GM18511 (cell line): ENCODE data around the gene LCLAT1.
"Not testable (repeated sequence)": the region's sequence is repeated elsewhere in the genome, so short reads cannot be mapped to it uniquely, and the experiment has no call there.

Experiments
- ATAC-seq: cut with Tn5 transposase; IDR thresholded peaks from one replicate; pipeline ENCODE4 v1.9.1; 2021; ENCODE audit warnings: mild to moderate bottlenecking, moderate library complexity; ENCODE audit not compliant: unreplicated experiment

Gene LCLAT1

GRCh38 chr2:30484995-30485394 is 37.9 kb downstream of the LCLAT1 start:
- ATAC-seq: no peak

DNA sequence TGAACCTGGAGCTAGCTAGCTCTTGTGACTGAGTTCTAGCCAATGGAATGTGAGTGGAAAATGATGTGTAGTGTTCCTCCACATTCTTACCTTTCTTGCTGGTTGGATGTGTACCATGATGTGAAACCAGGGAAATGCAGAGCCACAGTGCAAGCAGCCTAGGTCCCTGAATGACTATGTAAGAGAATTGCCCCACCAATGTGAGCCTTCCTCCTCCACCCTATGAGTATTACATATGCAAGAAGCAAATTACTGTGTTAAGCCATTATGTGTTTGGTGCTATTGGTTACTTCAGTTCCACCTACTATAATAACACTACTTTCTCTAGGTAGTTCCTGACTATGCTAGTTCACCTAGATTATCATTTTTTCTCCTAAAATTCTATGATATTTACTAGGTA is 39.6 kb downstream of the LCLAT1 start:
- ATAC-seq: no peak

DNA sequence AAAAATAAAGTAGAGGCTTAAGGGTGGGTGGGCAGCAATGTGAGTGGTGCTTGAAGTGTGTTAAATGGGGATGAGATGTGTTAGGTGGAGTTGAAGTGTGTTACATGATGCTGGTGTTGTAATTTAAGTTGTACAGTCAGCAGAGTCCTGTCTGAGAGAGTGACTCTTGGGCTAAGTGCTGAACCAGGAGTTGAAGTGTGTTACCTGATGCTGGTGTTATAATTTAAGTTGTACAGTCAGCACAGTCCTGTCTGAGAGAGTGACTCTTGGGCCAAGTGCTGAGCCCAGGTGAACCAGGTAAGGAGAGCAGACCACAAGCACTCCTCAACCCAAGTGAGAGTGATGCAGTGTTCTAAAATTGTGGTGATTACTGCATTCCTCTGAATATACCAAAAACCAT is 40.6 kb downstream of the LCLAT1 start:
- ATAC-seq: no peak

DNA sequence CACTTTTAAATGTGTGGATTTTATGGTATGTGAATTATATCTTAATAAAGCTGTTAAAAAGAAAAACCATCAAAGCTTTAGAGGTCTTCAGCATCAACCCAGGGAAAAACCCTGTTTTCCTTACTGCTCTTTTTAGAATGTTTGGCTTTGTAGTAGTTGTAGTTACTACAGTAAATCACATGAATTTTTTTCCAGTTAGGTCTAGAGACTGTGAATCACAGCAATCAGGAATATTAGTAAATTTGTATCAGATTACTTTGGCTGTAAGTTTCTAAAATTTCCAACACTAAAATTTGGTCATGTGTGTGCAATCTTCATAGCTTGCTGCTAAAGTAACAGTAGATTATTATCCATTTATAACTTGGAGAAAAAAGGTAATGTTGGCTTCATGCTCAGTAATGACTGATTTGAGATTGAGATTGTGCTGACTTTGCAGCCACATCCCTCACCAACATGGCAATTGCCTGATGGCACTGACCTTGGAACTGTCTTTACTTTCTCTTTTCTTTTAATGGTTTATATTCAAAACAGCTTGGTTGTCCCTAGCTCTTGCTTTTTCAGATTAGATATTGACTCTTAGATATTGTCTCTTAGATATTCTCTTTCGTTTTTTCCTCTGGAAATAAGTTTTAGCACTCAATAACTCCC is 41.1 kb downstream of the LCLAT1 start:
- no peak for ATAC-seq

DNA sequence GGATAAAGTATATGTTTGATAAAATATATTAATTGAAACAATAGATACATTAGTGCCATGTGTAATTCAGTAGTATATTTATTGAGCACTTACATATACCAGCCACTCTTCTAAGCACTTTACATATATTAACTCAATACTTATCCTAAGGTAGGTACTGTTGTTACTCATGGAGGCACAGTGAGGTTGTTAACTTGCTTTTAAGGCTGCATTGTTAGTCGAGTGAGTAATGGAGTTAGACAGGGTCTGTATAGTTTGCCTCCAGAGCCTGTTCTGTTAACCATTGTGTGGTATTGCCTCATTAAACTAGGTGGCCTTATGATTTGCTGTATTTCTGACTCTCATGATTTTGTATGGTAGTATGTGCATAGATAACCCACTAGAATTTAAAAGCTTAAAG is 44.2 kb downstream of the LCLAT1 start:
- ATAC-seq: no peak

GRCh38 chr2:30492185-30492584 is 45.1 kb downstream of the LCLAT1 start:
- no peak for ATAC-seq

DNA sequence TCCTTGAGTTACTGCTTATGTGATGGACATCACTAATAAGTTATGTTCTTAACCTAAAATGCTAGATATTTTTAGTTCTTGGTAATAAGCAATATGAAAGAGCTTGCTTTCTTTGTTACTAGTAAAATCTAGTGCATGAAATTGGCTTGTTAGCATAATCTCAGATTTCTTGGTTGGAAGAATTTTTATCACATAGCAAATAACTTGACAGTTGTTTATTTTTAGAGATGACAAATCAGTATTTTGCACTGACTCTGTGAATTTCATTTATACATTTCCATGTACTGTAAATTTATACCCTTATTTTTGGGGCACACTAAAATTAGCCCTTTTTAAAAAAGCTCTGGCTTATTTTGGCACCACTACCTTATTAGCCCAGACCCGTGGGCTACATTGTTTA is 45.6 kb downstream of the LCLAT1 start:
- no peak for ATAC-seq

DNA sequence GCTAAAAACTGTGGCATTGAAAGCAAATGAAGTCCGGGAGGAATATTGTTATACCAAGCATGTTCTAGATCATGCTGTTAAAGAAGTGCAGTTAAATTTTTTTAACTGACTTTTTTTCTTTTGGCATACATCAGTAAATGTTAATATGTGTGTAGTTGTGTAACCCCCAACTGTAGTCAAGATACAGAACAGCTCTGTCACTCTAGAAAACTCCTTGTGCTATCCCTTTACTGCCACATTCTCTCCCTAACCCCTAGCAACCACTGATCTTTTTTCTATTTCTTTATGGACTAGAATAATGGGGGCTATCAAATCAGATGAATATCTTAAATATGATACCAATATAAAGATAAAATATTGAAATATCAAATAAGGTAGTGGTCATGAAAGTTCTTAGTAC is 46.4 kb downstream of the LCLAT1 start:
- no peak for ATAC-seq

- ATAC-seq: not testable (repeated sequence)
Measured at GRCh38 chr2:30495896-30496295, 48.9 kb downstream of the LCLAT1 start.

- no peak for ATAC-seq
Measured at GRCh38 chr2:30499681-30500080, 52.6 kb downstream of the LCLAT1 start.

- ATAC-seq: no peak
Measured at GRCh38 chr2:30500699-30501098, 53.7 kb downstream of the LCLAT1 start.

DNA sequence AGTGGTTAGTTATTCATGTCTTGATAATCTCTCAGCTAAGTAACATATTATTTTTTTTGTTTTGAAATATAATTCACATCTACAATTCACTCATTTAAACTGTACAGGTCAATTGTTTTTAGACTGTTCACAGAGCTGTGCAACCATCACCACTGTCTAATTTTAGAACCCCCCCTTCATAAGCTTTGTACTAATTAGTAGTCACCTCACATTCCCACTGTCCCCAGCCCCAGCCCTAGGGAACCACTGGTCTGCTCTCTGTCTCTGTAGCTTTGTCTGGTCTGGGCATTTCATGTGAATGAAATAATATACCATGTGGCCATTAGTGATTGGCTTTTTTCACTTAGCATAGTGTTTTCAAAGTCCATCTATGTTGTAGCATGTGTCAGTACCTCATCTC is 55.3 kb downstream of the LCLAT1 start:
- ATAC-seq: no peak

GRCh38 chr2:30503007-30503694 is 56.1 kb downstream of the LCLAT1 start:
- no peak for ATAC-seq

DNA sequence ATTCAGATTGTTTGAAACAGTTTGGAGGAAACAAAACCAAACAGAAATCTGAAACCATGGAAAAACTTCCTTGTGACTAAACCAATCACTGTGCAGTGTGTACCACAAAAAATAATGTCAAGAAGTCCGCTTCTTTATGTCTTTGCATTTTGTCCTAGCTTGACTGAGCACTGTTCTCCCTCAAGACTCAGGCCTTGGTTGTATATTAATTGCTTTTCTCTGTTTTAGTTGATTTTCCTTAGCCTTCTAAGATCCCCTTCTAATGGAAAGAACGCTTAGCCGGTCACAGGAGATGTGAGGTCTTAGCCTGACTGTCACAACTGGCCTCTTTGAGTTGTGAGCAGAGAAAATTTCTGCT is 56.6 kb downstream of the LCLAT1 start:
- ATAC-seq: no peak

DNA sequence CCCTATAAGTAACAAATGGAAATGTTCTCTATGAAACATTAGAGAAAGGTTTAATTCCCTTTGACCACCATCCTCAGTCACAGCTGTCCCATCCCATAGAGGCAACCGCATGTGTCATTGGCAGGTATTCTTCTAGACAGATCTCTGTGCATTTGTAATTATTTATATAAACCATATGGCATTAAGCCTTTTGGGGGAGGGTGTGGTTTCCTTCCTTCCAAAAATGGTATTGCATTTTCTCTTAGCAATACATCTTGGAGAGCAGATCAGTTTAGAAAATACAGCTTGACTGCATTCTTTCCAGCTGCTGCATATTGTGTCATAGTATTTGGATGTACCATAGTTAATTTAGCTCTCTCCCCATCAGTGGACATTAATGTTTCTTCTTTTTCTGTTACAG is 57.7 kb downstream of the LCLAT1 start:
- no peak for ATAC-seq

- no peak for ATAC-seq
Measured at GRCh38 chr2:30505500-30506180, 58.6 kb downstream of the LCLAT1 start.

DNA sequence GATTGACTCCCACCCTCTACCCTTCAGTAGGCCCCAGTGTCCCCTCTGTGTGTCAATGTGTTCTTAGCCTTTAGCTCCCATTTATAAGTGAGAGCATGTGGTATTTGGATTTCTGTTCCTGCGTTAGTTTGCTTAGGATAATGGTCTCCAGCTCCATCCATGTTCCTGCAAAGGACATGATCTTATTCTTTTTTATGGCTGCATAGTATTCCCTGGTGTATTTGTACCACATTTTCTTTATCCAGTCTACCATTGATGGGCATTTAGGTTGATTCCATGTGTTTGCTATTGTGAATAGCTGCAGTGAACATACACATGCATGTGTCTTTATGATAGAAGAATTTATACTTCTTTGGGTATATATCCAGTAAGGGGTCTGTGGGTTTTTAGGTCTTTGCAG is 60.4 kb downstream of the LCLAT1 start:
- ATAC-seq: not testable (repeated sequence)

DNA sequence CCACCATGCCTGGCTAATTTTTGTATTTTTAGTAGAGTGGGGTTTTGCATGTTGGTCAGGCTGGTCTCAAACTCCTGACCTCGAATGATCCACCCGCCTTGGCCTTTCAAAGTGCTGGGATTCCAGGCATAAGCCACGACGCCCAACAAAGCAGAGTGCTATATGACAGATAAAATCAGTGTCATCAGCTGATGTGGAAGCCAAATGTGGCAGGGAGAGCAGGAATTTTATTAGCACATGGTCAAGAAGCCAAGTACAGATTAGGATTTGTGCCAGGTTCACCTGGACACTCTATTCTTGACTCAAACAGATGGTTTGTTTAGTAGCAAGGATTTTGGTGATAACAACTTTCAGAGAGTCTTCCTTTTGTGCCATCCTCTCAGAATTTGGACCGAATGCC is 62.7 kb downstream of the LCLAT1 start:
- ATAC-seq: no peak

GRCh38 chr2:30510409-30510808 is 63.4 kb downstream of the LCLAT1 start:
- ATAC-seq: no peak

DNA sequence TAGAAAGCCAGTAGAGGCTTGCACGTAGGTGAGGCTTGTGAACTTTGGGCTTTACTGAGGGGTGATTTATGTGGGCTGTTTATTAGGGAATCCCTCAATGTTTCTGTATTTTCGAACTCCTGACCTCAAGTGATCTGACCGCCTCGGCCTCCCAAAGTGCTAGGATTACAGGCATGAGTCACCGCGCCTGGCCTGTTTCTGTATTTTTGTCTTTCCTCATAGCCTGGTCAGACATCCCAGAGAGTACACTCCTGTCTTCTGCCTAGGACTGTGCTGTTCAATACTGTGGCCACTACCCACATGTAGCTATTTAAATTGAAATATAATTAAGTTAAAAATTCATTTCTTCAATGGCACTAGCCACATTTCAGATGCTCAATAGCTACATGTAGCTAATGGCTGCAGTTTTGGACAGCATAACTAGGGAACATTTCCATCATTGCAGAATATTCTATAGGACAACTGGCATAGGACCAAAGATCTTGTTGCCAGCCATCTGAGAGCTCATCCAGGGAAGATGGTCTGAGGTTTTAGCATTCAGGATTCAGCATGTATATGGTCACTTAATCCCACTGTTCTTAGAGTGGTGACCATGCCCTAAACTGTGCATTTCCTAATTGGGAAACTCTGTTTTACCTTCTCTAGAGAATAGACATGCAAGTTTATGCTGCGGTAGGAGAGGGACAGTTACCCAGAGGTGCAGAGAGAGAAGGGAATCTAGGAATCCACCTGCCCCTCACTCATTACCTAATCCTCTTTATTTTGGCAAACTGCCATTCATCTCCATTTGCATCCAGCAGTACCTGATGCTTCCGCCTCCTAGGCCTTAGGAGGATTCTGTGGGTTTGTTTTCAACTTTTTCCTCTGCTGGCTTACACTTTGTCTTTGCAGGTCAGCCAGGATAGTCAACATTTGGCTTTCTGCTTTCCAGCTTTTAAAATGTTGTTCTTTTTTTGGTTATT is 64.4 kb downstream of the LCLAT1 start:
- ATAC-seq: no peak

DNA sequence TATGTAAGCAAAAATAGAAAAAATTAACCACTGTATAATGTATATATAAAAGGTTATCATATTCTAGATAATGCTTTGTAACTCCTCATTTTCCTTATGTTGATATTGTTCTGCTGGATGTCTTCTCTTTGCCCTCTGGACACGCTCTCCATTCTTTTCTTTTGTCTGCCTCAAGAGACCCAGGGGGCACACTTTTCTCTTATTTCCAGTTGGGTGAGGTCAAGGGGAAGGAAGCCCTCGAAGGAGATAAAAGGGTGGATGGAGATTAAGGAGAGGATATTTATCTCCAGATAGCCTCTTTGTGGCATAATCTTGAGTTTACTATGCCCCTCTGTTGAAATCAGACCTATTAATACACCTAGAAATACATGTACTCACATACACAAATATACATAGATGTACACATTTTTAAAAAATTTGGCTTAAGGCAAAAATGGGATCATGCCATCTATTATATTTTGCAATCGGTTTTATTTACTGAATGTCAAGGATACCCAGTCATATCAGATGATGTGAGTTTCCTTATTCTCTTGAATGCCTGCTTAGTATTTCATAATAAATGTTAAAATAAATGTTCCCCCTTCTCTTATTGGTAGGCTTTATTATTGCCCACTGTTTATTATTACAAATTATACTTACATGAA is 65.3 kb downstream of the LCLAT1 start:
- no peak for ATAC-seq
